HG03442 (cell line): ENCODE measurements around the gene MRPL22.
"Not testable (repeated sequence)": the region's sequence is repeated elsewhere in the genome, so short reads cannot be mapped to it uniquely, and the experiment has no call there.

Experiments used
- ATAC-seq: cut with Tn5 transposase; IDR thresholded peaks from one replicate; pipeline ENCODE4 v1.9.1; 2021; ENCODE audit warnings: mild to moderate bottlenecking, moderate library complexity; ENCODE audit not compliant: unreplicated experiment

MRPL22 gene

GRCh38 chr5:154993461-154993860 lies 52.6 kb downstream of the MRPL22 start:
- no peak for ATAC-seq

GRCh38 chr5:154995679-154996078 lies 54.8 kb downstream of the MRPL22 start:
- no peak for ATAC-seq

- ATAC-seq = no peak
These were observed 56.9 kb downstream of the MRPL22 start for GRCh38 chr5:154997746-154998145.

GRCh38 chr5:154999865-155000264 lies 59.0 kb downstream of the MRPL22 start:
- ATAC-seq = peak; percentile 75

GRCh38 chr5:155001523-155001922 lies 60.6 kb downstream of the MRPL22 start:
- ATAC-seq = no peak

- not testable (repeated sequence) for ATAC-seq
These were observed 61.8 kb downstream of the MRPL22 start for GRCh38 chr5:155002722-155003121.

- peak; percentile 42 for ATAC-seq
These were observed 63.4 kb downstream of the MRPL22 start for GRCh38 chr5:155004138-155004744.

GRCh38 chr5:155006265-155006664 lies 65.4 kb downstream of the MRPL22 start:
- not testable (repeated sequence) for ATAC-seq

GRCh38 chr5:155008669-155009068 lies 67.8 kb downstream of the MRPL22 start:
- ATAC-seq = no peak

GRCh38 chr5:155010881-155011280 lies 70.0 kb downstream of the MRPL22 start:
- ATAC-seq = no peak

GRCh38 chr5:155013526-155013925 lies 72.7 kb downstream of the MRPL22 start, which contains the start of gene KIF4B:
KIF4B (plus strand) TSS chr5:155013755; CDS start chr5:155013860, 105 bp downstream.
- no peak for ATAC-seq

- ATAC-seq = no peak
These were observed 74.4 kb downstream of the MRPL22 start for GRCh38 chr5:155015239-155015638.

GRCh38 chr5:155017610-155018009 lies 76.7 kb downstream of the MRPL22 start:
- peak; percentile 99 for ATAC-seq
